Osteocyte (in vitro differentiated cells): ENCODE results near the gene HKDC1. TPM values are rescaled to one million over a fixed set of nuclear protein-coding genes. Genes with fewer than 3 reads are reported as not detected.

Source experiments
- DNase-seq: peaks from one replicate; pipeline ENCODE4 v3.0.0; 2021; ENCODE audit warnings: mixed read lengths; ENCODE audit not compliant: unreplicated experiment; ENCODE audit errors: extremely low spot score
- H3K27ac Mint-ChIP-seq: one replicate; pipeline ENCODE4 v1.8.0; 2021; ENCODE audit warnings: mild to moderate bottlenecking, mixed read lengths; ENCODE audit not compliant: unreplicated experiment
- H3K27me3 Mint-ChIP-seq: one replicate; pipeline ENCODE4 v1.8.0; 2021; ENCODE audit warnings: mixed read lengths; ENCODE audit not compliant: unreplicated experiment
- H3K36me3 Mint-ChIP-seq: one replicate; pipeline ENCODE4 v1.8.0; 2021; ENCODE audit warnings: mixed read lengths; ENCODE audit not compliant: unreplicated experiment
- H3K4me1 Mint-ChIP-seq: one replicate; pipeline ENCODE4 v1.8.0; 2021; ENCODE audit warnings: mixed read lengths; ENCODE audit not compliant: unreplicated experiment
- H3K4me3 Mint-ChIP-seq: one replicate; pipeline ENCODE4 v1.8.0; 2021; ENCODE audit warnings: mild to moderate bottlenecking, moderate library complexity, mixed read lengths; ENCODE audit not compliant: unreplicated experiment
- H3K9me3 Mint-ChIP-seq: one replicate; pipeline ENCODE4 v1.8.0; 2021; ENCODE audit warnings: mixed read lengths; ENCODE audit not compliant: unreplicated experiment
- CTCF ChIP-seq: fragments of 200-600 bp; sonication (generic); IDR thresholded peaks from 2 replicates; pipeline ENCODE4 v1.5.0; 2021; ENCODE audit warnings: antibody characterized with exemption, mild to moderate bottlenecking, moderate library complexity
- total RNA-seq: library from RNA; stranded (reverse); gene quantifications from 2 replicates; pipeline ENCODE4 v1.2.1, GENCODE V29; 2021

Gene HKDC1
- total RNA-seq, 1 donor from 2014 or later: 0.19 TPM

GRCh38 chr10:69217119-69217754 is 2.9 kb upstream of the HKDC1 start:
- no peaks in the 10 kb centered on the region for H3K27me3 Mint-ChIP-seq
- no peak for DNase-seq
- H3K9me3 Mint-ChIP-seq: peaks cover 7% of the 10 kb centered on the region
- H3K27ac Mint-ChIP-seq: no peak overlapping the region
- no peak overlapping the region for H3K4me3 Mint-ChIP-seq
- H3K36me3 Mint-ChIP-seq: no peaks in the 10 kb centered on the region
- no peak for TF ChIP-seq CTCF
- peaks cover 16% of the 10 kb centered on the region for H3K4me1 Mint-ChIP-seq

GRCh38 chr10:69218831-69219230 is 1.3 kb upstream of the HKDC1 start:
- no peak for DNase-seq
- Mint-ChIP-seq H3K27ac (no peak overlapping the region), H3K9me3 (peaks cover 7% of the 10 kb centered on the region)

GRCh38 chr10:69220507-69220906 is 375 bp downstream of the HKDC1 start:
- no peak for DNase-seq
- Mint-ChIP-seq H3K36me3 (no peaks in the 10 kb centered on the region), H3K27me3 (no peaks in the 10 kb centered on the region), H3K27ac (no peak overlapping the region), H3K4me1 (peaks cover 23% of the 10 kb centered on the region), H3K4me3 (no peak overlapping the region), H3K9me3 (no peaks in the 10 kb centered on the region)
- TF ChIP-seq CTCF: no peak

More at GRCh38 chr10:69218831-69219230, 1.3 kb upstream of the HKDC1 start:
- Mint-ChIP-seq H3K4me3 (no peak overlapping the region), H3K4me1 (peaks cover 16% of the 10 kb centered on the region), H3K36me3 (no peaks in the 10 kb centered on the region), H3K27me3 (no peaks in the 10 kb centered on the region)
- no peak for TF ChIP-seq CTCF

GRCh38 chr10:69222157-69223027 is 2.3 kb downstream of the HKDC1 start:
- TF ChIP-seq CTCF: peak; percentile 78
- Mint-ChIP-seq H3K4me1 (peaks cover 19% of the 10 kb centered on the region), H3K9me3 (no peaks in the 10 kb centered on the region), H3K27me3 (no peaks in the 10 kb centered on the region), H3K4me3 (no peak overlapping the region), H3K27ac (no peak overlapping the region), H3K36me3 (no peaks in the 10 kb centered on the region)
- no peak for DNase-seq

GRCh38 chr10:69223028-69223342 is 2.9 kb downstream of the HKDC1 start:
- peaks cover 18% of the 10 kb centered on the region for H3K4me1 Mint-ChIP-seq
- TF ChIP-seq CTCF: no peak
- H3K36me3 Mint-ChIP-seq: no peaks in the 10 kb centered on the region
- no peak overlapping the region for H3K27ac Mint-ChIP-seq
- H3K9me3 Mint-ChIP-seq: no peaks in the 10 kb centered on the region
- H3K4me3 Mint-ChIP-seq: no peak overlapping the region
- H3K27me3 Mint-ChIP-seq: no peaks in the 10 kb centered on the region
- DNase-seq: no peak
